ENCODE results near the gene MIXL1.

- TF ChIP-seq, protein P1, sequence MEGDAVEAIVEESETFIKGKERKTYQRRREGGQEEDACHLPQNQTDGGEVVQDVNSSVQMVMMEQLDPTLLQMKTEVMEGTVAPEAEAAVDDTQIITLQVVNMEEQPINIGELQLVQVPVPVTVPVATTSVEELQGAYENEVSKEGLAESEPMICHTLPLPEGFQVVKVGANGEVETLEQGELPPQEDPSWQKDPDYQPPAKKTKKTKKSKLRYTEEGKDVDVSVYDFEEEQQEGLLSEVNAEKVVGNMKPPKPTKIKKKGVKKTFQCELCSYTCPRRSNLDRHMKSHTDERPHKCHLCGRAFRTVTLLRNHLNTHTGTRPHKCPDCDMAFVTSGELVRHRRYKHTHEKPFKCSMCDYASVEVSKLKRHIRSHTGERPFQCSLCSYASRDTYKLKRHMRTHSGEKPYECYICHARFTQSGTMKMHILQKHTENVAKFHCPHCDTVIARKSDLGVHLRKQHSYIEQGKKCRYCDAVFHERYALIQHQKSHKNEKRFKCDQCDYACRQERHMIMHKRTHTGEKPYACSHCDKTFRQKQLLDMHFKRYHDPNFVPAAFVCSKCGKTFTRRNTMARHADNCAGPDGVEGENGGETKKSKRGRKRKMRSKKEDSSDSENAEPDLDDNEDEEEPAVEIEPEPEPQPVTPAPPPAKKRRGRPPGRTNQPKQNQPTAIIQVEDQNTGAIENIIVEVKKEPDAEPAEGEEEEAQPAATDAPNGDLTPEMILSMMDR (IDR thresholded peaks at IDR 0.05; ENCODE audit: poor library complexity): no peak
- no peak for TF ChIP-seq EZH2 (IDR thresholded peaks at IDR 0.05; ENCODE audit: borderline replicate concordance)
Measured at GRCh38 chr1:226223157-226223785, at the start of gene MIXL1.

Measured in hepatocyte (in vitro differentiated cells).